Suprapubic skin (tissue), 4 donors: ENCODE results near the gene AKAP17A. TPM values are rescaled to one million over a fixed set of nuclear protein-coding genes. Genes with fewer than 3 reads are reported as not detected.

Experiments
- DNase-seq, 2 donors: peaks; one replicate each; pipeline ENCODE4 v3.0.0-alpha.2; 2019; ENCODE audit warnings: low spot score in 2 of 2
- H3K27ac ChIP-seq: fragments of 200-600 bp; sonication (generic); one replicate; pipeline ENCODE4 v1.5.1; 2019
- H3K27me3 ChIP-seq: fragments of 200-600 bp; sonication (generic); one replicate; pipeline ENCODE4 v1.5.1; 2019
- H3K36me3 ChIP-seq: fragments of 200-600 bp; sonication (generic); one replicate; pipeline ENCODE4 v1.5.1; 2019
- H3K4me1 ChIP-seq: fragments of 200-600 bp; sonication (generic); one replicate; pipeline ENCODE4 v1.5.1; 2019
- H3K4me3 ChIP-seq: fragments of 200-600 bp; sonication (generic); one replicate; pipeline ENCODE4 v1.5.1; 2019; ENCODE audit warnings: mild to moderate bottlenecking
- H3K9me3 ChIP-seq: fragments of 200-600 bp; sonication (generic); one replicate; pipeline ENCODE4 v1.5.1; 2019
- EP300 ChIP-seq: sonication (generic); formaldehyde crosslinking; IDR thresholded peaks from one replicate; pipeline ENCODE4 v1.6.1; 2017; ENCODE audit warnings: antibody characterized with exemption
- POLR2A ChIP-seq, 2 donors: fragments of 450-650 bp; IDR thresholded peaks; one replicate each; pipeline ENCODE4 v1.6.1; 2017; ENCODE audit warnings: antibody characterized with exemption in 2 of 2, mild to moderate bottlenecking in 2 of 2, moderate library complexity in 2 of 2
- POLR2AphosphoS5 ChIP-seq, 3 donors: sonication (generic); formaldehyde crosslinking; IDR thresholded peaks; one replicate each; pipeline ENCODE4 v1.6.1; 2017; ENCODE audit warnings: antibody characterized with exemption in 3 of 3
- WGBS: methylation state at CpG from one replicate; pipeline ENCODE4 v1.1.5; 2018; 5-methylcytosine and 5-hydroxymethylcytosine counted together
- total RNA-seq, 4 donors: library from RNA; depleted of rRNA; stranded (reverse); fragments of >200 nt; gene quantifications; one replicate each; pipeline ENCODE4 v1.1.0, GENCODE V29; 2016
- TF ChIP-seq, protein P1 (sequence below), 2 donors: fragments of 200-600 bp in 1 of 2; fragments of 450-650 bp in 1 of 2; sonication (generic) in 1 of 2; IDR thresholded peaks; one replicate each; pipeline ENCODE4 v1.5.1; 2016 to 2019; ENCODE audit warnings: antibody characterized with exemption in 2 of 2, mild to moderate bottlenecking in 1 of 2, moderate library complexity in 1 of 2

The AKAP17A gene, protein sequence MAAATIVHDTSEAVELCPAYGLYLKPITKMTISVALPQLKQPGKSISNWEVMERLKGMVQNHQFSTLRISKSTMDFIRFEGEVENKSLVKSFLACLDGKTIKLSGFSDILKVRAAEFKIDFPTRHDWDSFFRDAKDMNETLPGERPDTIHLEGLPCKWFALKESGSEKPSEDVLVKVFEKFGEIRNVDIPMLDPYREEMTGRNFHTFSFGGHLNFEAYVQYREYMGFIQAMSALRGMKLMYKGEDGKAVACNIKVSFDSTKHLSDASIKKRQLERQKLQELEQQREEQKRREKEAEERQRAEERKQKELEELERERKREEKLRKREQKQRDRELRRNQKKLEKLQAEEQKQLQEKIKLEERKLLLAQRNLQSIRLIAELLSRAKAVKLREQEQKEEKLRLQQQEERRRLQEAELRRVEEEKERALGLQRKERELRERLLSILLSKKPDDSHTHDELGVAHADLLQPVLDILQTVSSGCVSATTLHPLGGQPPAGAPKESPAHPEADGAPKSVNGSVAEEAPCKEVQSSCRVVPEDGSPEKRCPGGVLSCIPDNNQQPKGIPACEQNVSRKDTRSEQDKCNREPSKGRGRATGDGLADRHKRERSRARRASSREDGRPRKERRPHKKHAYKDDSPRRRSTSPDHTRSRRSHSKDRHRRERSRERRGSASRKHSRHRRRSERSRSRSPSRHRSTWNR
- 10 to 100 TPM; 31.4 to 86.7 (median 37.9) TPM for total RNA-seq

GRCh38 chrX:1591102-1591862 lies at the start of gene AKAP17A:
TSS of gene AKAP17A (plus strand) at chrX:1591604. CDS start at chrX:1593463, 1,859 bp downstream.
- Histone ChIP-seq H3K27ac (peak within 1 kb of the TSS; percentile 89), H3K4me3 (peak within 1 kb of the TSS; percentile 79), H3K4me1 (peaks cover 25% of the 10 kb centered on the region), H3K9me3 (no peaks in the 10 kb centered on the region), H3K36me3 (peaks cover 32% of the 10 kb centered on the region), H3K27me3 (no peaks in the 10 kb centered on the region)
- 3% methylated on average over 52 of the region's 66 CpGs for WGBS
- DNase-seq: peak; percentile 96
- TF ChIP-seq POLR2A (IDR thresholded peaks at IDR 0.05) (peak; percentile 64 to 71), EP300 (no peak)

DNA sequence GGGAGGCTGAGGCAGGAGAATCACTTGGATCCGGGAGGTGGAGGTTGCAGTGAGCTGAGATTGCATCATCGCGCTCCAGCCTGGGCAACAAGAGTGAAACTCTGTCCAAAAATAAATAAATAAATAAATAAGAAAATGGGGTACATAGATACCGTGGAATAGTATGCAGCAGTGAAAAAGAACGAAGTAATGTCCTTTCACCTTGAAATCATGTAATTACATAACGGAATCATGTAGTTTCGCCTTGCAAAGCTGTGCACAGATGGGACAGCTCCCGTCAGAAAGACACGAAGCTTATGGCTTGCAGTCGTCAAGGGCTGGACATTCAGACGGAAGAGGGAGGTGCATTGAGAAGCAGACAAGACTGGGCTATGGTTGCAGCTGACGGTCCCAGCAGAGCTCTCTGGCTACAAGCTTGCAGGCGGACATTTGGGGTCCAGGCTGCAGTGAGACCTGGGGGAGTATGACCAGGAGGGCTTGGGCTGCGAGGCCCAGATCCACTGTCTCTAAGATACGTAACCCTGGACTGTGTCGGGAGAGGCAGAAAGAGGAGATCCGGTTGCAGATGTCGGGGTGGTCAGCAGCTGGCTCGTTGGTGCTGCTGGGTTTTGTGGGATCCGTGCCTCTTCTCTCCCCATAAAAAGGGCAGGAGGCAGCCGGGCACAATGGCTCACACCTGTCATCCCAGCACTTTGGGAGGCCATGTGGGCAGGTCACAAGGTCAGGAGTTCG lies 48.2 kb upstream of the AKAP17A start:
- WGBS: 91% methylated on average over 22 of the region's 22 CpGs
- H3K27me3 ChIP-seq: no peaks in the 10 kb centered on the region
- H3K9me3 ChIP-seq: no peaks in the 10 kb centered on the region
- H3K4me3 ChIP-seq: no peak overlapping the region
- no peaks in the 10 kb centered on the region for H3K36me3 ChIP-seq
- TF ChIP-seq POLR2A (IDR thresholded peaks at IDR 0.05) (no peak), POLR2AphosphoS5 (IDR thresholded peaks at IDR 0.05) (no peak), EP300 (no peak)
- TF ChIP-seq, protein P1, sequence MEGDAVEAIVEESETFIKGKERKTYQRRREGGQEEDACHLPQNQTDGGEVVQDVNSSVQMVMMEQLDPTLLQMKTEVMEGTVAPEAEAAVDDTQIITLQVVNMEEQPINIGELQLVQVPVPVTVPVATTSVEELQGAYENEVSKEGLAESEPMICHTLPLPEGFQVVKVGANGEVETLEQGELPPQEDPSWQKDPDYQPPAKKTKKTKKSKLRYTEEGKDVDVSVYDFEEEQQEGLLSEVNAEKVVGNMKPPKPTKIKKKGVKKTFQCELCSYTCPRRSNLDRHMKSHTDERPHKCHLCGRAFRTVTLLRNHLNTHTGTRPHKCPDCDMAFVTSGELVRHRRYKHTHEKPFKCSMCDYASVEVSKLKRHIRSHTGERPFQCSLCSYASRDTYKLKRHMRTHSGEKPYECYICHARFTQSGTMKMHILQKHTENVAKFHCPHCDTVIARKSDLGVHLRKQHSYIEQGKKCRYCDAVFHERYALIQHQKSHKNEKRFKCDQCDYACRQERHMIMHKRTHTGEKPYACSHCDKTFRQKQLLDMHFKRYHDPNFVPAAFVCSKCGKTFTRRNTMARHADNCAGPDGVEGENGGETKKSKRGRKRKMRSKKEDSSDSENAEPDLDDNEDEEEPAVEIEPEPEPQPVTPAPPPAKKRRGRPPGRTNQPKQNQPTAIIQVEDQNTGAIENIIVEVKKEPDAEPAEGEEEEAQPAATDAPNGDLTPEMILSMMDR (IDR thresholded peaks at IDR 0.05): no peak
- no peaks in the 10 kb centered on the region for H3K4me1 ChIP-seq
- DNase-seq: peak; percentile 25 to 67
- H3K27ac ChIP-seq: no peak overlapping the region

DNA sequence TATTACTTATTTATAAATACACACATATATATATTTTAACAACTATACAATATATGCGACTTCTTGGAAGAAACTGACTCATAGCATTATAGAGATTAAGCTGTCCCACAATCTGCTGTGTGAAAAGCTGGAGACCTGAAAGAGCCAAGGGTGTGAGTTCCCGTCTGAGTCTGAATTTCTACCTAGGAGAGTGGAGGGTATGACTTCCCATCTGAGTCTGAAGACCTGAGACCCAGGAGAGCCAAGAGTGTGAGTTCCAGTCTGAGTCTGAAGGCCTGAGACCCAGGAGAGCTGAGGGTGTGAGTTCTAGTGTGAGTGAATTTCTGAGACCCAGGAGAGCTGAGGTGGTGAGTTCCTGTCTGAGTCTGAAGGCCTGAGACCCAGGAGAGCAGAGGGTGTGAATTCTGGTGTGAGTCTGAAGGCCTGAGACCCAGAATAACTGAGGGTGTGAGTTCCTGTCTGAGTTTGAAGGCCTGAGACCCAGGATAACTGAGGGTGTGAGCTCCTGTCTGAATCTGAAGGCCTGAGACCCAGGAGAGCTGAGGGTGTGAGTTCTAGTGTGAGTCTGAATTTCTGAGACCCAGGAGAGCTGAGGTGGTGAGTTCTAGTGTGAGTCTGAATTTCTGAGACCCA lies 45.5 kb upstream of the AKAP17A start:
- DNase-seq: no peak
- TF ChIP-seq, protein P1 (IDR thresholded peaks at IDR 0.05): no peak
- no peak for TF ChIP-seq EP300
- Histone ChIP-seq H3K4me1 (no peaks in the 10 kb centered on the region), H3K4me3 (no peak overlapping the region), H3K27ac (no peak overlapping the region), H3K27me3 (no peaks in the 10 kb centered on the region), H3K9me3 (no peaks in the 10 kb centered on the region), H3K36me3 (no peaks in the 10 kb centered on the region)
- WGBS: 87% methylated on average over 2 of the region's 2 CpGs

DNA sequence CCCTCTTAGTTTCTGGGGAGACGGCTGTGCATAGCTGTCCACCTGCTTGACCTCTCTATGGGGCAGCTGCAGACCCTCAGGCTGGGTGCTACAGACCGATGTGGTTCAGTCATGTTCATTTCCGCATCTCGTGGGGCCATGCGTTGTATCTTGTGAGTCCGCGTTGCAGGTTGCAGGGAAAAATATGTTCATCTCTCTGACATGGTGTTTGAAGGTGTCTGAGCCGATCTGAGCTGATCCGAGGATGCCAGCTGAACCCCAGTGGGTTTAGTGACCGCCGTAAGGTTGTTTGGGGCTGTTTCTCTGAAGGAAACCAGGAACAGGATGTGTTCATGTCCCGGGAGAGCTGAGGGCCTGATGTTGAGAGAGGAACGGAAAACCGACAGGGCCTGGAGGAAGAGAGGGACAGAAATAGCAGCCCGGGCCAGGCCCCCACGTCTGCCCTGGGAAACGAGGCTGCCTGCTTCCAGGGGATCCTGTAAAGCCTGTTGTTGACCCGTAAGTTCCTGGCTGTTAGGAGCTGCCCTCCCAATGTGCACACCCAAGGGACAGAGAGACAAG lies 44.6 kb upstream of the AKAP17A start:
- no peaks in the 10 kb centered on the region for H3K36me3 ChIP-seq
- no peaks in the 10 kb centered on the region for H3K4me1 ChIP-seq
- WGBS: 71% methylated on average over 7 of the region's 18 CpGs
- no peak for TF ChIP-seq EP300
- TF ChIP-seq, protein P1 (IDR thresholded peaks at IDR 0.05): no peak
- no peak for TF ChIP-seq POLR2AphosphoS5 (IDR thresholded peaks at IDR 0.05)
- TF ChIP-seq POLR2A (IDR thresholded peaks at IDR 0.05): no peak
- no peaks in the 10 kb centered on the region for H3K27me3 ChIP-seq
- DNase-seq: peak; percentile 48 to 64
- H3K27ac ChIP-seq: no peak overlapping the region
- H3K4me3 ChIP-seq: no peak overlapping the region
- H3K9me3 ChIP-seq: no peaks in the 10 kb centered on the region
